Tibial artery (tissue), 4 donors: ENCODE results near the gene NEDD9.

Experiments used
- DNase-seq, 2 donors: peaks; one replicate each; pipeline ENCODE4 v3.0.0-alpha.2; 2019
- H3K27ac ChIP-seq, 2 donors: fragments of 200-600 bp; sonication (generic) in 1 of 2; 1 replicate in 1 of 2; 2 replicates in 1 of 2; pipeline ENCODE4 v1.5.1; 2018 to 2019; ENCODE audit warnings: mild to moderate bottlenecking in 1 of 2
- H3K27me3 ChIP-seq, 2 donors: fragments of 200-600 bp; sonication (generic) in 1 of 2; one replicate each; pipeline versions ENCODE4 v1.5.1 to v1.6.0; 2016 to 2019
- H3K36me3 ChIP-seq, 3 donors: fragments of 200-600 bp; sonication (generic) in 2 of 3; one replicate each; pipeline ENCODE4 v1.5.1; 2016 to 2019; ENCODE audit warnings: mild to moderate bottlenecking in 2 of 3
- H3K4me1 ChIP-seq, 4 donors: fragments of 200-600 bp; sonication (generic) in 2 of 4; 1 replicate in 3 of 4; 2 replicates in 1 of 4; pipeline ENCODE4 v1.5.1; 2016 to 2019
- H3K4me3 ChIP-seq, 2 donors: fragments of 200-600 bp; sonication (generic) in 1 of 2; 1 replicate in 1 of 2; 2 replicates in 1 of 2; pipeline ENCODE4 v1.5.1; 2018 to 2019; ENCODE audit warnings: mild to moderate bottlenecking in 2 of 2
- H3K9me3 ChIP-seq, 3 donors: fragments of 200-600 bp; sonication (generic) in 1 of 3; one replicate each; pipeline ENCODE4 v1.5.1; 2016 to 2019
- CTCF ChIP-seq, 2 experiments: fragments of 200-600 bp in 1 of 2; fragments of 450-650 bp in 1 of 2; IDR thresholded peaks; one replicate each; pipeline ENCODE4 v1.5.1; 2017 to 2019; ENCODE audit warnings: antibody characterized with exemption in 2 of 2, mild to moderate bottlenecking in 1 of 2, moderate library complexity in 1 of 2
- intact Hi-C: fragments of 100-400 bp; cut with DNase I; formaldehyde crosslinking; loops from one replicate; pipeline ENCODE4 v1.15.0; 2023; ENCODE audit warnings: low total_unique reads

Gene NEDD9

GRCh38 chr6:11265932-11266331, 33.5 kb upstream of the NEDD9 start:
- H3K4me3 ChIP-seq, result no peak overlapping the region
- intact Hi-C loops, result no loop called here
- no peaks in the 10 kb centered on the region for H3K27me3 ChIP-seq
- DNase-seq, result no peak
- no peak overlapping the region for H3K27ac ChIP-seq
- no peak for TF ChIP-seq CTCF (IDR thresholded peaks at IDR 0.05)
- peaks cover 0 to 31% (median 21%) of the 10 kb centered on the region in 4 donors for H3K4me1 ChIP-seq
- no peaks in the 10 kb centered on the region for H3K9me3 ChIP-seq
- no peaks in the 10 kb centered on the region for H3K36me3 ChIP-seq

- DNase-seq, result no peak
- no peaks in the 10 kb centered on the region for H3K27me3 ChIP-seq
- H3K4me3 ChIP-seq, result no peak overlapping the region
- H3K9me3 ChIP-seq, result no peaks in the 10 kb centered on the region
- H3K4me1 ChIP-seq, result peaks cover 0 to 31% (median 21%) of the 10 kb centered on the region in 4 donors
- no peaks in the 10 kb centered on the region for H3K36me3 ChIP-seq
- intact Hi-C loops, result no loop called here
- TF ChIP-seq CTCF (IDR thresholded peaks at IDR 0.05), result no peak
- peak overlapping the region; percentile 46 to 63 for H3K27ac ChIP-seq
These were observed 31.6 kb upstream of the NEDD9 start for GRCh38 chr6:11264100-11264499.

GRCh38 chr6:11263291-11263775, 30.9 kb upstream of the NEDD9 start:
- no peaks in the 10 kb centered on the region for H3K9me3 ChIP-seq
- H3K36me3 ChIP-seq, result no peaks in the 10 kb centered on the region
- H3K4me3 ChIP-seq, result no peak overlapping the region
- H3K27ac ChIP-seq, result peak overlapping the region; percentile 46 to 63
- H3K27me3 ChIP-seq, result no peaks in the 10 kb centered on the region
- intact Hi-C loops, result no loop called here
- H3K4me1 ChIP-seq, result peaks cover 0 to 31% (median 21%) of the 10 kb centered on the region in 4 donors
- peak; percentile 63 to 87 for DNase-seq
- no peak for TF ChIP-seq CTCF (IDR thresholded peaks at IDR 0.05)

GRCh38 chr6:11262242-11262641, 29.8 kb upstream of the NEDD9 start:
- H3K4me3 ChIP-seq, result no peak overlapping the region
- no peaks in the 10 kb centered on the region for H3K9me3 ChIP-seq
- peak overlapping the region; percentile 46 to 63 for H3K27ac ChIP-seq
- peaks cover 0 to 31% (median 21%) of the 10 kb centered on the region in 4 donors for H3K4me1 ChIP-seq
- no peak for DNase-seq
- TF ChIP-seq CTCF (IDR thresholded peaks at IDR 0.05), result no peak
- no peaks in the 10 kb centered on the region for H3K36me3 ChIP-seq
- intact Hi-C loops, result no loop called here
- H3K27me3 ChIP-seq, result no peaks in the 10 kb centered on the region

- peaks cover 0 to 31% (median 21%) of the 10 kb centered on the region in 4 donors for H3K4me1 ChIP-seq
These were observed 28.0 kb upstream of the NEDD9 start for GRCh38 chr6:11260249-11261038.

More at GRCh38 chr6:11260249-11261038, 28.0 kb upstream of the NEDD9 start:
- no peak for DNase-seq
- Histone ChIP-seq H3K27ac (no peak overlapping the region), H3K27me3 (no peaks in the 10 kb centered on the region), H3K4me3 (no peak overlapping the region), H3K36me3 (no peaks in the 10 kb centered on the region), H3K9me3 (no peaks in the 10 kb centered on the region)
- intact Hi-C loops, result no loop called here
- no peak for TF ChIP-seq CTCF (IDR thresholded peaks at IDR 0.05)
